GM21737 (cell line): Measurements from ENCODE around the gene KLHL21.

Source experiments
- ATAC-seq: cut with Tn5 transposase; IDR thresholded peaks from one replicate; pipeline ENCODE4 v1.9.1; 2021; ENCODE audit warnings: mild to moderate bottlenecking, moderate library complexity; ENCODE audit not compliant: unreplicated experiment

The KLHL21 gene

GRCh38 chr1:6625584-6626149, 23.0 kb upstream of the KLHL21 start:
- ATAC-seq: no peak

DNA sequence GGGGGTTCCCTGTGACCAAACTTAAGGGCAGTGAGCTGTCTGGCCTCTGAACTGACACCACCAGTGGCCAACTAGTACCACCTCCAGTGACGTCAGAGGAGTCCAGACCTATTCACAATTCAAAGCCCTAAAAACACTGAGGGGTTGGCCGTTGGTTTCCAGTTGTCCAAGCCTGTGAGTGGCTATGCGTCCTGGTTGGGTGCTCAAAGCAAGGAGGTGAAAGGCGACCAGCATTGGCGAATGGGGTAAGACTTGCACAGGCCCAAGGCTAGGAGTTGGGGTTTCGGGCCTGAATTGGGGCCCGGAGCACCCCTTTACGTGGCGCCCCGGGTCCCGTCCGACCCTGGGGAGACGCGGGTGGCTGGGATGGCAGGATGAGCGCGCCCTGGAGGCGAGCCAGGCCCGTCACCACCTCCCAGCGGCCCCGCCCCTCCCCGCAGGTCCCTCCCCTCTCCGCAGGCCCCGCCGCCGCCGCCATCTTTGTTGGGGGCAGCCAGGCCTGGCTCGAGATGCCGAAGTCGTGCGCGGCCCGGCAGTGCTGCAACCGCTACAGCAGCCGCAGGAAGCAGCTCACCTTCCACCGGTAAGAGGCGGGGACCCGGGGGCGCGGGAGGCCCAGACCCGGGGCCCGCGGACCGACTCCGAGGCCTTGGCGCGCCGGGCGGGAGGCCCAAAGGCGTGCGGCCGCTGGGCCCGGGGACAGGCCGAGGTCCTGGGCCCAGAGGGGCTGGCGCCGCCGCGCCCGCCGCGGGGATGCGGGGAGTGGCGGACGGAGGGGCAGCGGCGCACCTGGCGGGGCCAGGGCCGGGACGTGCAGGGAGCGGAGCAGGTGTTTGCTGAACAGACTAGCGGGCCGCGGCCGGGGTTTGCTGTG, 22.3 kb upstream of the KLHL21 start, which contains the start of gene THAP3:
Gene THAP3 (plus strand): TSS at position 159 of the 874 bp plus-strand sequence. CDS start 351 bp downstream, at position 510.
- ATAC-seq: peak; percentile 80

GRCh38 chr1:6623269-6623965, 20.7 kb upstream of the KLHL21 start:
- no peak for ATAC-seq

DNA sequence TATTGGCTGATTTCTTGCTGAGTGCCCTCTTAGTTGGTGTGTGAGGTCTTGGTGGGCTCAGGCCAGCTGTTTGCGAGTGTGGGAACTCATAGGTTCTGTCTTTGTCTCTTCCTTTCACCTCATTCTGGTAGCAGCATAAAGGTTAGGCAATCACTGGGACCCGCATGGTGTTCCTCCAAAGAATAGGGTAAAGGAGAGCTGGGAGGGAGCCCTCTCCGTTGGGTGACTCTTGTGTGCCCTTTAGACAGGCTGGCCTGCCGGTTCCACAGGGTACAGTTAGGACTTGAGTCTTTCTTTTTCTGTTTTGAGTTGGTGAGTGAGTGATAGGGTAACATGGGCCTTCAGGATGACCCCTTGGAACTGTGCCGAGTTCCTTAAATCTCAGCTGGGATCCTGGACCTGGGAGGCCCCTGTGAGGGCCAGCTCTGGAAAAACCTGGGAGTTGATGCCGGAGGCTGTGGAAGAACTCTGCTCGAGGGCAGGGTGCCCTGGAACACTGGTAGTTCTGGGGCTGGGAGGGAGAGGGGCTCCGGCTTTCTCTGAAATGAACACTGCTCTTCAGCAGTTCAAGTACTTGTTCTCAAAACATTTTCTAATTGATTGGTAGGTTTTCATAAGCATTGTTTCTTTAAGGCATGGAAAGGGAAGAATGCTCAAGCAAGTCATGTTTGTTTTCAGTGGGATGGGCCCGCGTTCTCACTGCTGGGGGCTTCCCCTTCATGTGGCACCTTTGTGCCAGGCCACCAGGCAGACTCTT, 19.9 kb upstream of the KLHL21 start:
- no peak for ATAC-seq

GRCh38 chr1:6621429-6622391, 19.0 kb upstream of the KLHL21 start:
- ATAC-seq: no peak

- ATAC-seq: no peak
These were observed 16.4 kb upstream of the KLHL21 start for GRCh38 chr1:6619045-6619444.

DNA sequence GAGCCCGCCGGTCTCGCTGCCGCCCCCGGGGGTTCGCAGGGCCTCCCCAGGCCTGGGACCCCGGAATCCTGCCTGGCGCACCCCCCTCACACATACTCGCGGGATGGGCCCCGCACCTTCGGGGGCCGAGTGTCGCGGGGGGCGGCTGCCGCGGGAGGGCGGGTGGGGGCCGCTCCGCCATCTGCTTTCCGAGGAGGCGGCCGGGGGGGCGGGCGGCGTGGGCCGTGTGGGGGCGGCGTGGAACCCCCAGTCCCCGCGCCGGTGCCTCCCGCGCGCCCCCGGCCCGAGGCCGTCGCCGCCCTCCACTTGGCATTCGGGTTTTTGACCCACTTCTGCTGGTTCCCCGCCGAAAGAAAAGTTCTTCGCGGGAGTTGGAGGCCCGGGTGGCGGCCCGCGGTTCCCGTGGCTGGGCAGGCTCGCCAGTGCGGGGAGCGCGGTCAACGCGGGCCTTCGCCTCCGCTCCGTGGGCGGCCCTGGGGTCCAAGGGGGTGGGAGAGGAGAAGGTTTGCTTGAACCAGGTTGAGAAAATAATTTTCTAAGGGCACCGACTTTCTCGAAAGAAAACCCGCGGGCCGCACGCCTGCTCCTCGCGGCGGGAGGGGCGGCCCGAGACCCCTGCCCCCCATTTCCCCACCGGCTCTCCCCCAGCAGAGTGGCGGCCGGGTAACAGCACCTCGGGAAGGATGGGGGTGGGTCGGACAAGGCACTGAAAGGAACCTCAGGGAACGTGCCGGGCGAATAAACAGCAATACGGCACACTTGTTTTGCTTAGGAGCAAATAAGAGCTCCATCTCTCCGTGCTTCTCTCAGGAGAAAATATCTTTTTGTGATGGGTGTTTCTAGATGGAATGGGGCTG, 12.5 kb upstream of the KLHL21 start:
- no peak for ATAC-seq

DNA sequence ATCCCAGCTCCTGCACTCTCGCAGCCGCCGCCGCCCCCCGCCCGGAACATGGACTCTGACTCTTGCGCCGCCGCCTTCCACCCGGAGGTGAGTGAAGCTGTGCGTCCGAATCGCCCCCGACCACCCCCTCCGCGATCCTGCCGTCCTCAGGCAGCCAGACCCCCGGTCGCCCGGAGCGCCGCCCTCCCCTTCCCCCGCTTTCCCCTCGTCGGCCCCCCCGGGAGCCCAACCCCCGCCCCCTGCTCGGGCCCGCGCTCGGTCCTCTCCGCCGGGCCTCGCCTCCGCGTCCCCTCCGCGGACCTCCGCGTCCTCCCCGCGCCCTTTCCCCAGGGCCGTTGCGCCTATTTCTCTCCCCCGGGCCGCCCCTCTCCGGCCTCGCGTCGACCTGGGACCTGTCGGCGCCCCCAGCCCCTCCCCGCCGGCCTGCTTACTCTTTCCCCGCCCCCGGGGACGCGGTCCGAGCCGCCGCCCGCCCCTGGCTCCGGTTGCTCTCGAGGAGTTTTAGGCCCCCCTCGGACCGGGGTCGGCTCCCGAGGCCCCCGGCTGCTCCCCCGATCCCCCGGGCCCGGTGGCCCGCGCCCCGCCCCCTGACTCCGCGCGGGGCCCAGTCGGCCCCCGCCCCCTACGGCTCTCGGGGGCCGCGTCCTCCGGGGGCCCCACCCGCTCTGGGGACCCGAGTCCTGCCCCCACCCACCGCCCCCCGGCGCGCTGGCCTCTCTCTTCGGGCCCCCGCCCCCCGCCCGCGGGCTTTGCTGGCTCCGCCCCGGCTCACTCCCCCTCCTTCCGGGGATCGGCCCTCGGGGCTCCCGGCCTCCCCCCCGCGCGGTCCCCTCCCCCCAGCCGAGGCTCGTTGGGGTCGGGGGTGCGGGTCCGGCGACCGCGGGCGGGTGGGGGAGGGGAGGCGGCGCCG, 11.6 kb upstream of the KLHL21 start:
- ATAC-seq: peak; percentile 12

GRCh38 chr1:6613361-6614018, 10.8 kb upstream of the KLHL21 start, which contains the start of gene PHF13:
TSS of gene PHF13 (plus strand) at chr1:6613731. CDS start at chr1:6614067, 336 bp downstream.
- ATAC-seq: peak; percentile 85

GRCh38 chr1:6612641-6613360, 10.1 kb upstream of the KLHL21 start:
- ATAC-seq: peak; percentile 26

DNA sequence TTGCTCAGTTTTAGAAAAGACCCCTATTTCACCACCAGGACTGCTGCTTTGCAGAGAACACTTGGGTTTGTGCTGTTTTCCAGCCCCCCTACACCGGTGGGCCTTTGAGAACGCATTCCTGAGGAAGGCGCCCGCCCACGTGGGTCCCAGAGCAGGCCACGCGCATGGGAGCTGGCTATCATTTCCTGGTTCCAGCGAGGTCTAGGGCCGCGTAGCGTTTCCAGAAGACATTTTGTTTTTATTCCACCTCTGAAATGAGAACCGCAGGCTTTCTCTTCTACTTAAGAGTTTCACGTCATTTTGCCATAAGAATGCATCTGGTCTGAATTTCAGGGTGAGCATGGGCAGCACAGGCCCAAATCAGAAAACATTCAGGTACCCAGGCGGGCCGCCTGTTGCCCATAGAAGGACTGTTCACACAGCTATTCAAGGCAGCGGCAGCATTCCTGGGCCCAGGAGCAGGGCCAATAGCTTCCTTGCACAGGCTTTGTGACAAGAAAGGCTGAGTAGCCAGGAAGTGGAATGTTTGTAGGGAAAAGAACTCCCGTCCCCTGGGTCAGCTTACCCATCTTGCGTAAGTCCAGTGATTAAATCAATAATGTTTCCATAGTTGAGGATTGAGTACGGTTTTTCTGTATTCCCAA, 1.4 kb upstream of the KLHL21 start:
- ATAC-seq: no peak

DNA sequence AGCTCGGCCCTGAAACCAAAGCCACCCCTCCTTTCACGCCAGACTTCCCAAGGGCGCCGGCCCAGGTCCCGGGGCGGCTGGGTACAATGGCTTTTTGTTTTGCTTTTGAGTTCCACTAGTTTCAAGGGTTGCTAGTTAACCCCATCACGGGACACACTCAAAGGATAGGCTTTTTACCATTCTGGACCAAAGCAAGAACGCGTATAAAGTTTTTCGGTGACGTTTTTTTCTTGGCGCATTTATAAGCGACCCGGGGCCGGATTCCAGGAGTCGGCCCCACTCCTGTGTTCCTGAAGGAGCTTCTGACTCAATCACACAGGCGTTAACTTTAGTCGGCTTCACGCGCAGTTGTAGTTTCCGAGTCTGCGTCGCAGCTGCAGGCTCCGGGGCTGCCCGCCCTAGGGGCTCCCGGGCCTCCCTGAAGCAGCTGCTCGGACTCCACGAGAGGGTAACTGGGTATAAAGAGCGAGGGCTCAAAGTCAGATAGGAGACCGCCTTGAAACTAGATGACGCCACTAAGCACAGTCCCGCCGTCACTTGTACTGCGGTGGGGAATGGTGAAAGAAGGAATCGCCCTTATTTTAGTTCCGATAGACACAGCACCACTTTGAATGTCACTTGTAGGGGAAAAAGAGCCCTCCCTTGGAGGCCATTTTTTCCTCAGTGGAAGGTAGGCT, 707 bp upstream of the KLHL21 start:
- ATAC-seq: peak; percentile 14

DNA sequence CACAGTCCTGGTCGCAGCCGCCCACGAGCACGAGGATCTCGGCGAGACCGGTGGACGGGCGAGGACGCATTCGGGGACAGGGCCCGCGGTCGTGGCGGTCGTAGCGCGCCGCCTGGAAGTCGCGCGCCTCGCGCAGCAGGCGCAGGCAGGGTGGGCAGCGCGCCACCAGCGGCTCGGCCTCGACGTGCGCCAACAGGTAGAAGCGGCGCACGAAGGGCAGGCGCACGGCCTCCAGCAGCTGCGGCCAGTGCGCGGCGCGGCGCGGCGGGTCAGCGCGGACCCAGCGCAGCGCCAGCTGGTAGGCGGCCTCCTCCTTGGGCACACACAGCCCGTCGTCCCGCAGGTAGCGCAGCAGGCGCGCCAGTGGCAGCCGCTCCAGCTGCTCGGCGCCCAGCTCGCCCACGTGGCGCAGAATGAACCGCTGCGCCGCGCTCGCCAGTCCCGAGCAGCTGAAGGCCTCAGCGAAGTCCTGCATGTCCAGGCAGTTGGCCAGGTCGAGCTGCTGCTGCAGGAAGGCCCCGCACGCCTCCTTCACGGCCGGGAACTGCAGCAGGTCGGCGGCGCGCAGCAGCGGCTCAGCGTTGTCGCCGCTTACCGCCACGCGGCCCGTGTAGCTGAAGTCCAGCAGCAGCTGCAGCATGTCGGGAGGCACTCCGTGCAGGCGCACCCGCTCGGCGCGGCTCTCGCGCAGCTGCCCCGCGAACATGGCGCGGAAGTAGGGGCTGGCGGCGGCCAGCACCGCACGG, 573 bp downstream of the KLHL21 start:
- ATAC-seq: peak; percentile 26

GRCh38 chr1:6601049-6601922, 1.4 kb downstream of the KLHL21 start:
- peak; percentile 33 for ATAC-seq
